ENCODE data around the gene CMYA5.

Gene CMYA5

DNA sequence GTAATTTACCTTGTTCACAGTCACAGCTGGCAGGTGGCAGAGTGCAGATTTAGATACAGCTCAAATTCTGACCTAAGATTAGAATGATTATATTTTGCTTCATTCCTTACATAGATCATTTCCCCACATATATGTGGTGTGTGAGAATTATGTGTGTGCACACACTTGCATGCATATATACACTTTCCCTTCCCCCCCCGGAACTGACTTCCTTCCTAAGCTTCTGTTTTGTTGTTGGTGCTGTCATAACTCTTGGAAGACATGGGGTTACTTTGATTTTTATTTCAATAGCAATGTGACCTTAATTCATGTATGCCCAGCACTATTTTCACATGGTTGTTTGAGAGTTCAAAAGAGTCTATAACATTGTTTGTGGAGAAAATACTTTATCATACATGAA, 112.8 kb downstream of the CMYA5 start:
- TF ChIP-seq, protein P1, sequence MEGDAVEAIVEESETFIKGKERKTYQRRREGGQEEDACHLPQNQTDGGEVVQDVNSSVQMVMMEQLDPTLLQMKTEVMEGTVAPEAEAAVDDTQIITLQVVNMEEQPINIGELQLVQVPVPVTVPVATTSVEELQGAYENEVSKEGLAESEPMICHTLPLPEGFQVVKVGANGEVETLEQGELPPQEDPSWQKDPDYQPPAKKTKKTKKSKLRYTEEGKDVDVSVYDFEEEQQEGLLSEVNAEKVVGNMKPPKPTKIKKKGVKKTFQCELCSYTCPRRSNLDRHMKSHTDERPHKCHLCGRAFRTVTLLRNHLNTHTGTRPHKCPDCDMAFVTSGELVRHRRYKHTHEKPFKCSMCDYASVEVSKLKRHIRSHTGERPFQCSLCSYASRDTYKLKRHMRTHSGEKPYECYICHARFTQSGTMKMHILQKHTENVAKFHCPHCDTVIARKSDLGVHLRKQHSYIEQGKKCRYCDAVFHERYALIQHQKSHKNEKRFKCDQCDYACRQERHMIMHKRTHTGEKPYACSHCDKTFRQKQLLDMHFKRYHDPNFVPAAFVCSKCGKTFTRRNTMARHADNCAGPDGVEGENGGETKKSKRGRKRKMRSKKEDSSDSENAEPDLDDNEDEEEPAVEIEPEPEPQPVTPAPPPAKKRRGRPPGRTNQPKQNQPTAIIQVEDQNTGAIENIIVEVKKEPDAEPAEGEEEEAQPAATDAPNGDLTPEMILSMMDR (conservative IDR thresholded peaks at IDR 0.05) = no peak
- no peak overlapping the region for H3K27ac ChIP-seq

DNA sequence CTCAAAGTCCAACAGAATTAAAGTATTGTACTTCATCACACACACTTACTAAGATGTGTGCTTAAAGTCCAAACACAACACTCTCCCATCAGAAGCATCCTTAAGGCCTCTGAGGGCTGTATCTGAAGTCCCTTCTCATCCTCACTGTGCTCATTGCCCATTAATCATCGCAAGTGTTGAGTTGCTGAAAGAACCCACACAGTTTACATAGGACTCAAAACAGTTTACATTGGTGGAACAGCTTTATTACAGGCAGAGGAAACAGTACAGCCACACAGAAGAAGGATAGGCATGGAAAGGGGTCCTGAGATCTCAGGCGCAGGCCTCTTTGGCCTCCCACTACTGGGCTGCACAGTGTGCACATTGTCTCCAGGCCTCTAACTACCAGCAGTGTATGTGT, 113.4 kb downstream of the CMYA5 start:
- H3K27ac ChIP-seq = no peak overlapping the region
- TF ChIP-seq, protein P1 (conservative IDR thresholded peaks at IDR 0.05) = no peak

DNA sequence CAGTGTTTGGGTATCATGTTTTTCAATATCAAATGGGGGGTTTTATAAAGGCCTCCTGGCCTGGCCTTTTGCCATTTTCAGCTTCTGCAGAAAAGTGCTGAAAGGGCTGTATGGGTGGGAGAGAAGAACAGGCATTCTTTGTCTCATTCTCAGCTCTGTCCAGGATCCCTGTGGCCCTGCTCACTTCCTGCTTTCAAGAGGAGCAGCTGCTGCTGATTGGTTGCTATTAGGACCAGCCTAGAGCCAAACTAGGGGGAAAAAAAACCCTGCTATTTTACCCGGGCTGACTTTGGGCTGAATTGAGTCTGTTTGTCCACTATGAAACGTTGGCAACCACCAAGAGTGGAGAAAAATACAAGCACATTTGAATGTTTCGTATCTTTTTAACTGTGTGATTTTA, 117.1 kb downstream of the CMYA5 start:
- TF ChIP-seq, protein P1 (conservative IDR thresholded peaks at IDR 0.05) = no peak
- no peak overlapping the region for H3K27ac ChIP-seq

DNA sequence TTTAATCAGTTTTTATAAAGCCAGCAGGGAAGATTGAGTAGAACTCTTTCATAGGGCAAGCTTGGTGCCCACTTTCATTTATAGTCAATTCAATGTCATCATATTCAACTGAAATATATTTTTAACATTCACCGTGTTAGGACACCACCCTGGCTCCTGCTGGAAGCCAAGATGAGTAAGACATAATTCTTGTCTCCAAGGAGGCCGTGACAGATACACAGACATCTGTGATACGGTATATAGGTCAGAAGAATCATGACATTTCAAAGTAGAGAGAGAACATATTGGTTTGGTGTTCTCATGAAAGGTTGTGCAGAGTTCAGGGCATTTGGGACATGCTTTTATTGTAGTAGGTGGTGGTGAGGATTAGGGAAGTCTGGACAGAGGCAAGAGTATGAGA, 120.1 kb downstream of the CMYA5 start:
- TF ChIP-seq, protein P1 (conservative IDR thresholded peaks at IDR 0.05) = no peak

DNA sequence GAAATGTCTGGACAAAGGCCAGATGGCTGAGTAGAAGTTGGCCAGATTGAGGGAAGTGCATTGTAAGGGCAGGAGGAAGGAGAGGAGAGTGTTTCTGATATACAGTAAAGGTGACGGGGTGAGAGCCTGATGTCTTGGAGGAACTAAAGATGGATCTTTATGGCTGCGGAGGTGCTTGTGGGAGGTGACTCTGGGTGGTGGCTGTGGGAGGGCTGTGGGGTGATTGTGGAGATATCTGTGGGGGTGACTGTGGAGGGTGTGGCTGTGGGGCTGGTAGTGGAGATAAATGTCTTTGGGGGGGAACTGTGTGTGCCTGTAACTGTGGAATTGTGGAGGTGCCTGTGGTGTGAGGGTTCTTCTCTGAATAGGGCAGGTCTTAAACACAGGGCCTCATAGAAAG, 121.4 kb downstream of the CMYA5 start:
- no peak overlapping the region for H3K27ac ChIP-seq
- TF ChIP-seq, protein P1 (conservative IDR thresholded peaks at IDR 0.05) = no peak

More for the DNA sequence above, 120.1 kb downstream of the CMYA5 start:
- no peak overlapping the region for H3K27ac ChIP-seq

DNA sequence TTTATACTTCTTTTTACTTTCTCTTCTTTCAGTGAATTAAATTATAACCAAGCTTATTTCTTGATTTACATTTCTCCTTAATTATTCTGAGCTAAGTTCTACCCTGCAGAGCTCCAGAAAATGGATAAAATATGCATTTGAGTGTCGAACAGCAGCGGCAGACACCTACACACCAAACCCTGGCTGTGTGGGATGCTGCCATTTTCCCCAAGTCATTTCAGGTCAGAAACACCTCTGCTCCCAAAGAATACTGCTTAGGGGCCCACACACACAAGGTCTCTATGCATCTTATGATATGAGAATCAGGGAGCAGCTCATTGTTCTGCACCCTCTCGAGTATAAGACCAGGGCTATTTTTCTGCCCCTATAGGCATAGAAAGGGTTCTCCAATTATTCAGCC, 122.3 kb downstream of the CMYA5 start:
- no peak overlapping the region for H3K27ac ChIP-seq
- TF ChIP-seq, protein P1 (conservative IDR thresholded peaks at IDR 0.05) = no peak

DNA sequence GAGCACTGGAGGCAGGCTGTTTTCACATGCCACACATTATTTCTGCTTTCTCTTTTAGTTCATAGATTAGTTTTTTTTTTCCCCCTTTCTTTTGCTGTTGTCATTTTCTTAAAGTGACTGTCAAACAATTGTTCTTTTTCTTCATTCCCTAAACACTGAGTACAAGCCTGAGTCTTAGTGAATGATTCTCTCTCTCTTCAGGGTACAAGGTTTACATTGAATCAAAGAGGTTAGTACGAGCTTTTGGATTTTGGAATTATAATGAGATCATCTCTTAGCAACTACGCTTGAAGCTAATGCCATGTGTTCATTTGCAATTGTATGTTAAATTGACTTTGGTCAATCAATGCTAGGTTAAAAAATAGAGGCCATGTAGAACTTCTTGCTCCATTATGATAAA, 125.1 kb downstream of the CMYA5 start:
- H3K27ac ChIP-seq = no peak overlapping the region
- TF ChIP-seq, protein P1 (conservative IDR thresholded peaks at IDR 0.05) = no peak

DNA sequence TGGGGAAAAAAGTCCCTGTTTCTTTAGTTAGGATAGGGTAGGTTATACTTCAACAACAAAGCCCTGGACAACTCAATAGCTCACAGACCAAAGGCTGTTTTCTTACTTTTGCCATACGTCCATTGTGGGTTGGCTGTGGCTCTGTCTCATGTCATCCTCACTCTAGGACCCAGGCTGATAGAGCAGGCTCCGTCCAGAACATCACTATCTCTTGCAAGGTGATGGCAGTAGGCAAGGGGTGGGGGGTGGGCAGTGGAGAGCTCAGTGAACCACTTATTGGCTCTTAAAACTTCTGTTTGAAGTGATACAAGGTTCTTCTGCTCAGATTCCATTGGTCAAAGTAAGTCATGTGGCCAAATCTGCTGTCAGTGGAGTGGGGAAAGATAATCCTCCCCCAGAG, 126.4 kb downstream of the CMYA5 start:
- TF ChIP-seq, protein P1 (conservative IDR thresholded peaks at IDR 0.05) = no peak
- no peak overlapping the region for H3K27ac ChIP-seq
